ENCODE measurements around the gene VAMP5.

VAMP5 gene

GRCh38 chr2:85545780-85546240 lies 38.4 kb upstream of the VAMP5 start:
- H3K4me3 ChIP-seq (ENCODE audit: low read depth, low read length): no peak overlapping the region
- POLR2A ChIA-PET: interaction anchor here (0.5 to 2.2 kb wide), 7 partner anchors 15 to 164 kb away, joined by 3 to 21 read pairs (median 4); partner anchors contain the start of genes GGCX and SH2D6
- TF ChIP-seq CTCF (IDR thresholded peaks at IDR 0.05; ENCODE audit: insufficient read depth, low read length, missing control alignments): no peak
- CTCF ChIA-PET: interaction anchor here (0.7 to 30.0 kb wide), 5 partner anchors 9 to 113 kb away, joined by 3 to 922 read pairs (median 3); partner anchors contain the start of gene SH2D6
- DNase-seq (ENCODE audit: low read depth, low spot score): no peak

DNA sequence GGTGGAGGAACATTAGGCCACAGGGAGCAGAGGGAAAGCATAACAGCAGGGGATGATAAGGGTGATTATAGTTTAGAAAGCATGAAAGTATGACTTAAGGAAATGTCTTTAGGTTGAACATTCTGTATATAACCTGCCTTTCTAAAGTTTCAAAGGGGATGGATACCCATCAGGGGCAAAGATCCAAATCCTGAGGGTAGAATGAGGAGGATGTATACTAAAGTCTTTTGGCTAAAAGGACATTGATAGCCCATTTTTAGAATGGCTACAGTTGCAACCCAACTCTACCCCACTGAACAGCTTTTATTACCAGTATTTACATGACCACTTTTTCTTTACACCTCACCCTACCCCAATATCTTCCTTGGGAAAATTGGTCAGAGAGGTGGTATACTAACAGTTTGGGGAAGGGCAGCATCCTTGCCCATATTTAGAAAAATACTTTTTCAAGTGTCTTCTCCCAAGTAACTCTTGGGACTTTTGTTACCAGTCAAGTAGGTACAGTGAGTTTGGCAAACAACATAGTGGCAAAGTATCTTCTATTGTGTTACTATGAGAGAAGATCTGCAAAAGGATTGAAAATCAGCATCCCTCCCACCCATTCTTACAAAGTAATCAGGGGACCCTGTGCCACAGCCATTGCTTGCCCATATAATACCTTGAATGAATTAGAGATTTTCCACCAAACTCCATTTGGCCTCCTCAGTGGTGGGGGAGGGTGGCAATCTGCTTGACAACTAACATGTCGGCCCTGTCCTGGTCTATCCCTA lies 37.0 kb upstream of the VAMP5 start:
- ChIA-PET CTCF (interaction anchor here (2.2 to 30.0 kb wide), 2 partner anchors 8 to 114 kb away, joined by 13 to 922 read pairs; partner anchors contain the start of gene SH2D6), POLR2A (interaction anchor here (0.9 to 4.2 kb wide), 4 partner anchors 7 to 127 kb away, joined by 3 to 98 read pairs (median 12); partner anchors contain the start of genes MAT2A and SH2D6)
- no peak overlapping the region for H3K4me3 ChIP-seq (ENCODE audit: low read depth, low read length)
- TF ChIP-seq CTCF (IDR thresholded peaks at IDR 0.05; ENCODE audit: insufficient read depth, low read length, missing control alignments): no peak
- DNase-seq (ENCODE audit: low read depth, low spot score): no peak

DNA sequence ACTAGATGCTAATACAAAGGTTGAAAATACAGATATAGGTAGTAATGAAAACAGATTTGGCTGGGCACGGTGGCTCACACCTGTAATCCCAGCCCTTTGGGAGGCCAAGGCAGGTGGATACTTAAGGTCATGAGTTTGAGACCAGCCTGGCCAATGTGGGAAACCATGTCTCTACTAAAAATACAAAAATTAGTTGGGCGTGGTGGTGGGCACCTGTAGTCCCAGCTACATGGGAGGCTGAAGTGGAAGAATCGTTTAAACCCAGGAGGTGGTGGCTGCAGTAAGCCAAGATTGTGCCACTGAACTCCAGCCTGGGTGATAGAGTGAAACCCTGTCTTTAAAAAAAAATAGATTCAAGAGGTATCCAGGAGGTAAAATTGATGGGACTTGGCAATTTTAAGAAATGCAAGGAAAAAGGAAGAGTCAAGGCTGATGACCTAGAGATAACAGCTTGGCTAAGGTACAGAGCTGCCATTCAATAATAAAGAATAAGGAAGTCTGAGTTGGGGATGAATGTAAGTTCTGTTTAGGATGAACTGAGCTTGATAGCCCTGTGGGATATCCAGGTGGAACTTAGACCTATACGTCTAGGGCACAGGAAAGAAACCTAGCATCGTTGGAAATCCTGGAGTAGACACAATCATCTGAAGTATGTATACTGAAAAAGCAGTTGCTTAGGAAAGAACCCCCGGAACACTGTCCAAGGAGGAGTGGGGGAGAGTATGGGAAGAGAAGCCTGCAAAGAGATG lies 36.2 kb upstream of the VAMP5 start:
- CTCF ChIA-PET: interaction anchor here (0.8 to 30.0 kb wide), 5 partner anchors 8 to 115 kb away, joined by 3 to 922 read pairs (median 47); partner anchors contain the start of genes GGCX, MAT2A and SH2D6
- no peak overlapping the region for H3K4me3 ChIP-seq (ENCODE audit: low read depth, low read length)
- POLR2A ChIA-PET: interaction anchor here (1.2 to 4.3 kb wide), 5 partner anchors 8 to 220 kb away, joined by 4 to 98 read pairs (median 8); partner anchors contain the start of genes GGCX, MAT2A, SH2D6 and TGOLN2
- no peak for TF ChIP-seq CTCF (IDR thresholded peaks at IDR 0.05; ENCODE audit: insufficient read depth, low read length, missing control alignments)
- no peak for DNase-seq (ENCODE audit: low read depth, low spot score)

- CTCF ChIA-PET: interaction anchor here (0.8 to 30.0 kb wide), 5 partner anchors 8 to 116 kb away, joined by 3 to 922 read pairs (median 47); partner anchors contain the start of genes GGCX, MAT2A and SH2D6
- POLR2A ChIA-PET: interaction anchor here (0.5 to 4.3 kb wide), 7 partner anchors 8 to 221 kb away, joined by 3 to 98 read pairs (median 5); partner anchors contain the start of genes ELMOD3, GGCX, MAT2A and RETSAT
- TF ChIP-seq CTCF (IDR thresholded peaks at IDR 0.05; ENCODE audit: insufficient read depth, low read length, missing control alignments): no peak
Measured at GRCh38 chr2:85548608-85548900, 35.7 kb upstream of the VAMP5 start.

DNA sequence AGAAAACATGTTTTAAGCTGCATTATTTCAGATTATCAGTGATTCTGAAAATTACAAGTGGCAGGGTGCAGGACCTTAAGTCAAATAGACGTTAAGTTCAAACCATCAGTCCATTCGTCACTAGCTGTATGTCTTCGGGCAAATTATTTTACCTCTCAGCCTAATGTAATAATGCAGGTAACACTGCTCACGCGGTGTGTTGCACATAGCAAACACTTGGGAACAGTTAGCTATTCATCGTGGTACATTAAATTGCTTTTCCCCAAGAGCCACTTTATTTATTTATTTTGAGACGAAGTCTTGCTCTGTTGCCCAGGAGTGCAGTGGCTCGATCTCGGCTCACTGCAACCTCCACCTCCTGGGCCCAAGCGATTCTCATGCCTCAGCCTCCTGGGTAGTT lies 35.1 kb upstream of the VAMP5 start:
- no peak overlapping the region for H3K4me3 ChIP-seq (ENCODE audit: low read depth, low read length)
- ChIA-PET CTCF (interaction anchor here (1.1 to 30.0 kb wide), 6 partner anchors 9 to 249 kb away, joined by 3 to 922 read pairs (median 31); partner anchors contain the start of genes GGCX, MAT2A, SH2D6 and TGOLN2), POLR2A (interaction anchor here (0.5 to 4.3 kb wide), 10 partner anchors 9 to 221 kb away, joined by 3 to 98 read pairs (median 5); partner anchors contain the start of genes ELMOD3, GGCX, MAT2A and RETSAT)
- no peak for DNase-seq (ENCODE audit: low read depth, low spot score)
- no peak for TF ChIP-seq CTCF (IDR thresholded peaks at IDR 0.05; ENCODE audit: insufficient read depth, low read length, missing control alignments)

More at GRCh38 chr2:85548608-85548900, 35.7 kb upstream of the VAMP5 start:
- no peak overlapping the region for H3K4me3 ChIP-seq (ENCODE audit: low read depth, low read length)
- no peak for DNase-seq (ENCODE audit: low read depth, low spot score)
